AG10803 (cell line): ENCODE measurements around the gene TSPAN32.

ENCODE experiments used
- DNase-seq: peaks from one replicate; pipeline ENCODE4 v3.0.0; 2010; ENCODE audit warnings: low read depth
- H3K4me3 ChIP-seq: 2 replicates; pipeline ENCODE4 v1.5.1; 2011; ENCODE audit warnings: mild to moderate bottlenecking, low read length, control low read depth
- CTCF ChIP-seq: conservative IDR thresholded peaks from 2 replicates; pipeline ENCODE4 v1.5.1; 2011; ENCODE audit warnings: mild to moderate bottlenecking, low read length, control low read depth, inconsistent platforms

The TSPAN32 gene

DNA sequence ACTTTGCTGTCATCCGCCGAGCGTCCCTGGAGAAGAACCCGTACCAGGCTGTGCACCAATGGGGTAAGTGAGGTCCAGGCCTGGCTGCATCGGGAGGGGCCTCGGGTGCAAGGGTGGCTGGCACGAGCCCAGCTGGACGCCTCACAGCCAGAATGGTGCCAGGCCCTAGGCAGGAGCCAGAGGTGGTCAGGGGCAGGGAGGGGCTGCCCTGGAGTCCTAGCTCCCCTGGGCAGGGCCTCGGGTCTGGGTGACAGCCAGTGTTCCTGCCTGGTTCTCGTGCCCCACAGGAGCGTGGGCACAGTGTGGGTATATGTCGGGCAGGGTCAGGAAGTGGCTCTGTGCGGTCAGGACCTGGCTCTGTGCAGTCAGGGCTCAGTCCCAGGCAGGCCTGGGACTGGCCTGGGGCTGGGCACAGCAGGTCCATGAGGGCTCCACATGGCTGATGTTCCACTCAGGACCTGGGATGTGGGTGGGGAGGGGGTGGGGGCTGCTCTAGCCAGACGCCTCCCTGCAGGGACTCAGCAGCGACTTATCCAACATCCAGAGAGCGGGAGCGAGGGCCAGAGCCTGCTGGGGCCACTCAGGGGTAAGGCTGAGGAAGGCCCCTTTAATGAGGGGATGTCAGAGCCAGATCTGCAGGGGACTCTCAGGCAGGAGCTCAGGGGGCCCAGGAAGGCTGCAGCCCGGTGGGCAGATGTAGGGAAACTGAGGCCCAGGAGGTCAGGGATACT lies 1.2 kb downstream of the TSPAN32 start:
- DNase-seq: no peak
- no peak overlapping the region for H3K4me3 ChIP-seq
- TF ChIP-seq CTCF: no peak

- no peak overlapping the region for H3K4me3 ChIP-seq
- no peak for DNase-seq
- no peak for TF ChIP-seq CTCF
Measured at GRCh38 chr11:2303627-2304505, 2.1 kb downstream of the TSPAN32 start.

DNA sequence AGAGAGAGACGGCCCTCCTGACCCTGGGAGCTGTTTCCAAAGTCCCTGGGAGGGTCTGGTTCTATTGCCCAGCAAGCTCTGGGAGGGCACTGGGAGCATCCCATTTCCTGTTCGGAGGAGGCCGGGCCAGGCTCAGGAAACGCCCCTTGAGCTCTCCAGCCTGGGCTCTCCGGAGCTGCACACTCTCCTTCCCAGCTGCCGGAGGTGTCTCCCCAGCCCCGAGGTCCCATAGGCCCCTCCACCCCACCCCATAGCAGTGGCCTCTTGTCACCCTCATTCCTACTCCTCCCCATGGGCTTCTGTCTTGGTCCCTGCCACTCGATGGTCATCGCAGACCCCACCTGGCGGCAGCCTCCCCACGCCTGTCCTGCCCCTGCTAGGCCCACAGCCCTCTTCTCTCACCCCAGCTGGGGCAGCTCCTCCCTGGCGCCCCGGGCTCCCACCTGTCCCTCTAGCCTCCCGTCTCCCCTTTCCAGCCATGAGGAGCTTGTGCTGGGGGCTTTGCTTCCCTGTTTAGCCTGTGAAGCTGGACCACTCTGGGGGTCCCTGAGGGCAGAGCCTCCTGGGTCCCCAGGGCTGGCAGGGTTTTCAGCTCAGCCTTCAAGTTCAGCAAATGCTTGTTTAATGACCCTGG lies 2.8 kb downstream of the TSPAN32 start:
- no peak overlapping the region for H3K4me3 ChIP-seq
- no peak for TF ChIP-seq CTCF
- peak; percentile 17 for DNase-seq

DNA sequence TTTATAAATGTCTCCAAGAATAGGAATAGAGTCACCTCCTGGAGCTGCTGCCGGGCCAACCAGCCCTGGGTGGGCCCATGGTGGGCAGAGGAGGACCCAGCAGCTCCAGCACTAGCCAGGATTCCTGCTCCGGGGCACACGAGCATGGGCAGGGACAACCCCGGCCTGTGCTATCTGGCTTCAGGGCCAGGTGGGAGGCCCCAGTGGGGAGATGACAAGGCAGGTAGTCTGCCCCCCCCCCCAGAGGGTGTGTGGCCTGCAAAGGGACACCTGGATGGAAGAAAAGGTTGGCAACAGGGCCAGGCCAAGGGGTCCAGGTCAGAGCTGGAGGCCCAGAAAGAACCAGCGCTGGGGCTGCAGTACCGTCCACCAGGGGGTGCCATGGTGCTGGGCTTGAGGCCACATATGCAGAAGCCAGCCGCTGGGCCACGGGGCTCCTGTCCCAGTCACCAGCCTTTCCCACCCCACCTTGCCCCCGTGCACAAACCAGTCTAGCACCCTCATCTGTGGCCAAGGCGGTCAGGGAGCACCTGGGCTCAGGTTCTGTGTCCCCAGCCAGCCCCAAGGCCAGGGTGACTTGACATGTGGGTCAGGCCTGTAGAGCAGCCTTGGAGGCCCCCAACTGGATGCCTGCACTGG lies 3.4 kb downstream of the TSPAN32 start:
- peak; percentile 60 for DNase-seq
- peak; percentile 88 for TF ChIP-seq CTCF

GRCh38 chr11:2305788-2306451 lies 4.1 kb downstream of the TSPAN32 start:
- peak overlapping the region; percentile 29 for H3K4me3 ChIP-seq
- no peak for TF ChIP-seq CTCF
- DNase-seq: peak; percentile 59

More for the DNA sequence above, 3.4 kb downstream of the TSPAN32 start:
- no peak overlapping the region for H3K4me3 ChIP-seq

DNA sequence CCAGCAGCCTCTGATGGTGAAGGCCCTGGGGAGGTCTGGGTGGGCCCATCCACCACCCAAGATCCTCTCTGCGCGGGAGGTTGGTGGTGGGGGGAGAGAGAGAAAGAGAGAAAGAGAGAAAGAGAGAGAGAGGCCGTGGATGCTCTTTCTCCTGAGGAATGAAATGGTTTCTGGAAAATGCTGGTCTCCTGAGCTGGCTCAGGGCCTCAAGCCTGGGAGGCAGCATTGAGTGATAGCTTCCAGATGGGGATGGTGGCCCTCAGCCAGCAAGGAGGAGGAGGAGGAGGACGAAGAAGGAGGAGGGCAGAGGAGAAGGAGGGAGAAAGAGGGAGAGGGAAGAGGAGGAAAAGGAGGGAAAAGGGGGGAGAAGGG lies 4.6 kb downstream of the TSPAN32 start:
- no peak for TF ChIP-seq CTCF
- DNase-seq: peak; percentile 90
- H3K4me3 ChIP-seq: peak overlapping the region; percentile 29
